Panc1 (cell line): ENCODE measurements around the gene GID8. TPM values are rescaled to one million over a fixed set of nuclear protein-coding genes. Genes with fewer than 3 reads are reported as not detected.

Experiments
- ATAC-seq: fragments of 200-7000 bp; cut with Tn5 transposase; 2 replicates; pipeline ENCODE4 v1.9.1; 2020; ENCODE audit warnings: mild to moderate bottlenecking, moderate library complexity
- BruUV-seq: library from RNA; stranded (reverse); fragments of 400-500 nt; replicated peaks from 2 replicates; lab custom pipeline; 2021; lab: Mats Ljungman, UMichigan
- CTCF ChIA-PET: fragments of 300-600 bp; sonication (Branson Sonifier 250); formaldehyde crosslinking; loops from one replicate; lab custom pipeline; 2022; ENCODE audit warnings: antibody characterized with exemption; lab: Charles Lee
- POLR2A ChIA-PET: fragments of 300-600 bp; sonication (Branson Sonifier 250); formaldehyde crosslinking; loops from one replicate; lab custom pipeline; 2022; ENCODE audit warnings: antibody characterized with exemption; lab: Charles Lee
- DNase-seq: peaks from one replicate; pipeline ENCODE4 v3.0.0-alpha.2; 2010; ENCODE audit warnings: low read depth, low spot score
- H3K27ac ChIP-seq: 2 replicates; pipeline ENCODE4 v1.5.1; 2011; ENCODE audit warnings: mild to moderate bottlenecking, low read length, inconsistent platforms
- H3K27me3 ChIP-seq: fragments of 200-500 bp; sonication (Bioruptor generic); 2 replicates; pipeline ENCODE4 v1.6.0; 2014; ENCODE audit warnings: low read length, inconsistent platforms; ENCODE audit not compliant: control insufficient read depth, insufficient read depth
- H3K36me3 ChIP-seq: fragments of 200-500 bp; sonication (Bioruptor generic); 2 replicates; pipeline ENCODE4 v1.5.1; 2014; ENCODE audit warnings: inconsistent platforms, mild to moderate bottlenecking, low read length, moderate library complexity; ENCODE audit not compliant: control insufficient read depth, insufficient read depth
- H3K4me1 ChIP-seq: 2 replicates; pipeline ENCODE4 v1.5.1; 2011; ENCODE audit warnings: inconsistent platforms, mild to moderate bottlenecking, low read length, moderate library complexity; ENCODE audit not compliant: control insufficient read depth, insufficient read depth
- H3K4me3 ChIP-seq, 2 experiments: 2 replicates each; pipeline ENCODE4 v1.5.1; 2011 to 2012; ENCODE audit warnings: low read depth in 2 of 2, low read length in 2 of 2, mild to moderate bottlenecking in 2 of 2, inconsistent platforms in 1 of 2, moderate library complexity in 1 of 2
- H3K9me3 ChIP-seq: fragments of 200-500 bp; sonication (Bioruptor generic); 2 replicates; pipeline ENCODE4 v1.5.1; 2014; ENCODE audit warnings: low read depth, mild to moderate bottlenecking, inconsistent platforms, low read length, moderate library complexity; ENCODE audit not compliant: control insufficient read depth, insufficient read depth
- CTCF ChIP-seq: fragments of 450-650 bp; IDR thresholded peaks from 2 replicates; pipeline ENCODE4 v1.5.1; 2017; ENCODE audit warnings: mild to moderate bottlenecking
- POLR2AphosphoS5 ChIP-seq: IDR thresholded peaks from 2 replicates; pipeline ENCODE4 v1.6.1; 2012; ENCODE audit warnings: mild to moderate bottlenecking, low read depth, low read length, moderate library complexity
- REST ChIP-seq, 2 experiments: IDR thresholded peaks; 2 replicates each; pipeline ENCODE4 v1.6.1; 2011 to 2012; ENCODE audit warnings: low read depth in 2 of 2, control low read depth in 1 of 2, low read length in 1 of 2, mild to moderate bottlenecking in 1 of 2, moderate library complexity in 1 of 2; ENCODE audit not compliant: insufficient read depth in 1 of 2
- SIN3A ChIP-seq: IDR thresholded peaks from 2 replicates; pipeline ENCODE4 v1.6.1; 2012; ENCODE audit warnings: low read depth, mild to moderate bottlenecking, low read length, moderate library complexity, borderline replicate concordance; ENCODE audit not compliant: insufficient read depth
- TCF7L2 ChIP-seq: IDR thresholded peaks from 2 replicates; pipeline ENCODE4 v1.6.1; 2011; ENCODE audit warnings: mild to moderate bottlenecking, low read depth, low read length, inconsistent platforms
- in situ Hi-C: cut with HindIII; loops from 2 replicates; pipeline ENCODE4 v1.10.0; 2016; ENCODE audit warnings: low sequenced_read_pairs, low pct_unique_long_range_greater_than_20kb
- intact Hi-C: fragments of 100-400 bp; cut with micrococcal nuclease; formaldehyde crosslinking; loops from one replicate; pipeline ENCODE4 v1.10.0; 2022; ENCODE audit not compliant: unreplicated experiment
- total RNA-seq: library from RNA; stranded (reverse); gene quantifications from one replicate; pipeline ENCODE4 v1.2.1, GENCODE V29; 2021; ENCODE audit not compliant: unreplicated experiment

Gene GID8
- total RNA-seq, 1 experiment from 2014 or later: 37.3 TPM

GRCh38 chr20:62962891-62963613 is 25.1 kb downstream of the GID8 start:
- DNase-seq (no peak), ATAC-seq (no peak)
- BruUV-seq: no TSS peak
- Histone ChIP-seq H3K27ac (no peak overlapping the region), H3K27me3 (no peaks in the 10 kb centered on the region), H3K36me3 (no peaks in the 10 kb centered on the region), H3K4me3 (no peak overlapping the region), H3K9me3 (no peaks in the 10 kb centered on the region), H3K4me1 (no peaks in the 10 kb centered on the region; the same call in 1 of the 2 replicates)
- ChIA-PET POLR2A (no interaction called here), CTCF (no interaction called here)
- TF ChIP-seq CTCF (no peak), REST (IDR thresholded peaks at IDR 0.05; ENCODE audit: insufficient read depth in 1 of 2, low read depth in 2 of 2, low read length in 1 of 2) (no peak), POLR2AphosphoS5 (no peak), SIN3A (no peak), TCF7L2 (no peak)
- in situ Hi-C loops (no loop called here), intact Hi-C loops (no loop called here)

GRCh38 chr20:62963614-62964397 is 25.9 kb downstream of the GID8 start:
- no TSS peak for BruUV-seq
- CTCF ChIA-PET: no interaction called here
- Histone ChIP-seq H3K4me1 (no peaks in the 10 kb centered on the region; the same call in 1 of the 2 replicates), H3K9me3 (no peaks in the 10 kb centered on the region), H3K27me3 (no peaks in the 10 kb centered on the region), H3K4me3 (no peak overlapping the region), H3K27ac (no peak overlapping the region), H3K36me3 (no peaks in the 10 kb centered on the region)
- ATAC-seq (no peak), DNase-seq (no peak)
- in situ Hi-C loops (no loop called here), intact Hi-C loops (no loop called here)
- POLR2A ChIA-PET: no interaction called here
- TF ChIP-seq POLR2AphosphoS5 (no peak), REST (IDR thresholded peaks at IDR 0.05; ENCODE audit: insufficient read depth in 1 of 2, low read depth in 2 of 2, low read length in 1 of 2) (no peak), CTCF (no peak), SIN3A (no peak), TCF7L2 (no peak)
